Esophagus squamous epithelium (tissue), 4 donors: ENCODE measurements around the gene RGMA.

Experiments
- POLR2A ChIP-seq, 4 donors: fragments of 450-650 bp; IDR thresholded peaks; one replicate each; pipeline ENCODE4 v1.6.1; 2017; ENCODE audit warnings: antibody characterized with exemption in 4 of 4, mild to moderate bottlenecking in 4 of 4, moderate library complexity in 3 of 4
- TF ChIP-seq, protein P1 (sequence below), 6 experiments: fragments of 450-650 bp in 4 of 6; fragments of 200-600 bp in 2 of 6; sonication (generic) in 2 of 6; IDR thresholded peaks; one replicate each; pipeline ENCODE4 v1.5.1; 2016 to 2019; ENCODE audit warnings: antibody characterized with exemption in 6 of 6, mild to moderate bottlenecking in 4 of 6, moderate library complexity in 4 of 6

GRCh38 chr15:93074599-93074998, 14.4 kb downstream of the RGMA start:
- TF ChIP-seq, protein P1, sequence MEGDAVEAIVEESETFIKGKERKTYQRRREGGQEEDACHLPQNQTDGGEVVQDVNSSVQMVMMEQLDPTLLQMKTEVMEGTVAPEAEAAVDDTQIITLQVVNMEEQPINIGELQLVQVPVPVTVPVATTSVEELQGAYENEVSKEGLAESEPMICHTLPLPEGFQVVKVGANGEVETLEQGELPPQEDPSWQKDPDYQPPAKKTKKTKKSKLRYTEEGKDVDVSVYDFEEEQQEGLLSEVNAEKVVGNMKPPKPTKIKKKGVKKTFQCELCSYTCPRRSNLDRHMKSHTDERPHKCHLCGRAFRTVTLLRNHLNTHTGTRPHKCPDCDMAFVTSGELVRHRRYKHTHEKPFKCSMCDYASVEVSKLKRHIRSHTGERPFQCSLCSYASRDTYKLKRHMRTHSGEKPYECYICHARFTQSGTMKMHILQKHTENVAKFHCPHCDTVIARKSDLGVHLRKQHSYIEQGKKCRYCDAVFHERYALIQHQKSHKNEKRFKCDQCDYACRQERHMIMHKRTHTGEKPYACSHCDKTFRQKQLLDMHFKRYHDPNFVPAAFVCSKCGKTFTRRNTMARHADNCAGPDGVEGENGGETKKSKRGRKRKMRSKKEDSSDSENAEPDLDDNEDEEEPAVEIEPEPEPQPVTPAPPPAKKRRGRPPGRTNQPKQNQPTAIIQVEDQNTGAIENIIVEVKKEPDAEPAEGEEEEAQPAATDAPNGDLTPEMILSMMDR (IDR thresholded peaks at IDR 0.05): no peak
- no peak for TF ChIP-seq POLR2A (IDR thresholded peaks at IDR 0.05)
